ENCODE data around the gene NFYC.

- TF ChIP-seq POLR2A (IDR thresholded peaks at IDR 0.05) (no peak), CTCF (IDR thresholded peaks at IDR 0.05) (no peak)
Measured at GRCh38 chr1:40717955-40718354, 26.5 kb downstream of the NFYC start.

Measured in sigmoid colon (tissue), 3 donors.